BLaER1 (cell line): ENCODE measurements around the gene ENG.
"Not testable (repeated sequence)": the region's sequence is repeated elsewhere in the genome, so short reads cannot be mapped to it uniquely, and the experiment has no call there.

Experiments
- H3K27ac ChIP-seq: shearing (Covaris generic); formaldehyde crosslinking; 2 replicates; pipeline ENCODE4 v1.8.1; 2022
- H3K27me3 ChIP-seq: shearing (Covaris generic); formaldehyde crosslinking; 2 replicates; pipeline ENCODE4 v1.8.1; 2022
- H3K36me3 ChIP-seq: shearing (Covaris generic); formaldehyde crosslinking; 2 replicates; pipeline ENCODE4 v1.8.1; 2022
- H3K4me1 ChIP-seq: shearing (Covaris generic); formaldehyde crosslinking; 2 replicates; pipeline ENCODE4 v1.8.1; 2022
- H3K4me2 ChIP-seq: shearing (Covaris generic); formaldehyde crosslinking; 2 replicates; pipeline ENCODE4 v1.8.1; 2022
- H3K4me3 ChIP-seq: shearing (Covaris generic); formaldehyde crosslinking; 2 replicates; pipeline ENCODE4 v1.8.1; 2022
- H3K9ac ChIP-seq: shearing (Covaris generic); formaldehyde crosslinking; 2 replicates; pipeline ENCODE4 v1.8.1; 2022
- H3K9me3 ChIP-seq: shearing (Covaris generic); formaldehyde crosslinking; 2 replicates; pipeline ENCODE4 v1.8.1; 2022
- H4K20me1 ChIP-seq: shearing (Covaris generic); formaldehyde crosslinking; 2 replicates; pipeline ENCODE4 v1.8.1; 2022
- Cebpa-rat ChIP-seq: shearing (Covaris generic); IDR thresholded peaks from 2 replicates; pipeline ENCODE4 v1.8.1; 2022

ENG gene

GRCh38 chr9:127892831-127893230 is 38.4 kb upstream of the ENG start:
- H3K9ac ChIP-seq: no peak overlapping the region
- TF ChIP-seq Cebpa-rat: no peak
- peaks cover 33% of the 10 kb centered on the region for H4K20me1 ChIP-seq
- H3K4me3 ChIP-seq: no peak overlapping the region
- H3K27ac ChIP-seq: no peak overlapping the region
- H3K36me3 ChIP-seq: peaks cover 76% of the 10 kb centered on the region
- H3K27me3 ChIP-seq: no peaks in the 10 kb centered on the region
- peaks cover 41% of the 10 kb centered on the region for H3K4me1 ChIP-seq
- H3K9me3 ChIP-seq: peaks cover 16% of the 10 kb centered on the region
- H3K4me2 ChIP-seq: no peak overlapping the region

GRCh38 chr9:127890053-127890452 is 35.6 kb upstream of the ENG start:
- Histone ChIP-seq H3K4me3 (no peak overlapping the region), H3K9me3 (peaks cover 16% of the 10 kb centered on the region), H3K9ac (no peak overlapping the region), H3K27ac (no peak overlapping the region), H3K4me1 (peaks cover 53% of the 10 kb centered on the region), H4K20me1 (0 out of 2 replicates have a peak, but pooled peaks cover 7% of the 10 kb centered on the region), H3K4me2 (no peak overlapping the region), H3K36me3 (peaks cover 66% of the 10 kb centered on the region), H3K27me3 (no peaks in the 10 kb centered on the region)
- no peak for TF ChIP-seq Cebpa-rat

- peaks cover 1% of the 10 kb centered on the region; the same call in 1 of the 2 replicates for H3K9me3 ChIP-seq
- no peaks in the 10 kb centered on the region for H4K20me1 ChIP-seq
- no peak for TF ChIP-seq Cebpa-rat
- H3K4me1 ChIP-seq: peaks cover 76% of the 10 kb centered on the region
- peaks cover 43% of the 10 kb centered on the region for H3K36me3 ChIP-seq
- peak overlapping the region; percentile 30; the same call in 1 of the 2 replicates for H3K9ac ChIP-seq
- H3K4me3 ChIP-seq: no peak overlapping the region
- no peaks in the 10 kb centered on the region for H3K27me3 ChIP-seq
- H3K4me2 ChIP-seq: peak overlapping the region; percentile 85
- H3K27ac ChIP-seq: peak overlapping the region; percentile 88
Measured at GRCh38 chr9:127887792-127888191, 33.3 kb upstream of the ENG start.

- peaks cover 33% of the 10 kb centered on the region for H3K36me3 ChIP-seq
- peak overlapping the region; percentile 28; the same call in 1 of the 2 replicates for H3K4me3 ChIP-seq
- peaks cover 88% of the 10 kb centered on the region for H3K4me1 ChIP-seq
- peak overlapping the region; percentile 79 for H3K9ac ChIP-seq
- no peak for TF ChIP-seq Cebpa-rat
- H3K4me2 ChIP-seq: peak overlapping the region; percentile 85
- peak overlapping the region; percentile 88 for H3K27ac ChIP-seq
- no peaks in the 10 kb centered on the region for H3K27me3 ChIP-seq
- no peaks in the 10 kb centered on the region for H4K20me1 ChIP-seq
- no peaks in the 10 kb centered on the region for H3K9me3 ChIP-seq
Measured at GRCh38 chr9:127886401-127886972, 32.0 kb upstream of the ENG start.

- peak overlapping the region; percentile 85 for H3K4me2 ChIP-seq
- no peak for TF ChIP-seq Cebpa-rat
Measured at GRCh38 chr9:127885508-127886281, 31.2 kb upstream of the ENG start.

GRCh38 chr9:127884976-127885490 is 30.6 kb upstream of the ENG start:
- H3K27me3 ChIP-seq: no peaks in the 10 kb centered on the region
- no peak for TF ChIP-seq Cebpa-rat
- H3K9me3 ChIP-seq: no peaks in the 10 kb centered on the region
- H3K36me3 ChIP-seq: peaks cover 19% of the 10 kb centered on the region
- peak overlapping the region; percentile 88 for H3K27ac ChIP-seq
- peaks cover 99% of the 10 kb centered on the region for H3K4me1 ChIP-seq
- peak overlapping the region; percentile 28 for H3K4me3 ChIP-seq
- H4K20me1 ChIP-seq: no peaks in the 10 kb centered on the region
- H3K9ac ChIP-seq: peak overlapping the region; percentile 79
- peak overlapping the region; percentile 85 for H3K4me2 ChIP-seq

More at GRCh38 chr9:127885508-127886281, 31.2 kb upstream of the ENG start:
- H3K27ac ChIP-seq: peak overlapping the region; percentile 88
- H3K4me1 ChIP-seq: peaks cover 96% of the 10 kb centered on the region
- peak overlapping the region; percentile 79 for H3K9ac ChIP-seq
- H3K4me3 ChIP-seq: peak overlapping the region; percentile 28
- no peaks in the 10 kb centered on the region for H4K20me1 ChIP-seq
- H3K27me3 ChIP-seq: no peaks in the 10 kb centered on the region
- no peaks in the 10 kb centered on the region for H3K9me3 ChIP-seq
- H3K36me3 ChIP-seq: peaks cover 25% of the 10 kb centered on the region

- Histone ChIP-seq H3K27me3 (no peaks in the 10 kb centered on the region), H3K4me1 (peaks cover 99% of the 10 kb centered on the region), H3K4me2 (peak overlapping the region; percentile 85), H3K36me3 (peaks cover 13% of the 10 kb centered on the region), H3K9me3 (no peaks in the 10 kb centered on the region), H4K20me1 (no peaks in the 10 kb centered on the region), H3K4me3 (peak overlapping the region; percentile 28), H3K27ac (peak overlapping the region; percentile 88), H3K9ac (peak overlapping the region; percentile 79)
- TF ChIP-seq Cebpa-rat: no peak
Measured at GRCh38 chr9:127884427-127884911, 30.0 kb upstream of the ENG start.

GRCh38 chr9:127883959-127884358 is 29.5 kb upstream of the ENG start:
- no peaks in the 10 kb centered on the region for H4K20me1 ChIP-seq
- H3K4me1 ChIP-seq: peaks cover 99% of the 10 kb centered on the region
- H3K9me3 ChIP-seq: no peaks in the 10 kb centered on the region
- H3K4me3 ChIP-seq: 0 out of 2 replicates have a peak overlapping the region, but pooled peaks have one; percentile 28
- no peaks in the 10 kb centered on the region for H3K27me3 ChIP-seq
- peak overlapping the region; percentile 88 for H3K27ac ChIP-seq
- no peak for TF ChIP-seq Cebpa-rat
- H3K4me2 ChIP-seq: peak overlapping the region; percentile 85
- peaks cover 10% of the 10 kb centered on the region for H3K36me3 ChIP-seq
- H3K9ac ChIP-seq: peak overlapping the region; percentile 79

GRCh38 chr9:127881715-127882114 is 27.3 kb upstream of the ENG start:
- H3K36me3 ChIP-seq, H3K9ac ChIP-seq, H4K20me1 ChIP-seq, H3K4me3 ChIP-seq, H3K9me3 ChIP-seq: not testable (repeated sequence)
- Histone ChIP-seq H3K4me2 (peak overlapping the region; percentile 85; the same call in 1 of the 2 replicates), H3K4me1 (peaks cover 98% of the 10 kb centered on the region), H3K27ac (peak overlapping the region; percentile 88), H3K27me3 (peaks cover 21% of the 10 kb centered on the region)

- Histone ChIP-seq H3K27ac (no peak overlapping the region), H3K36me3 (no peaks in the 10 kb centered on the region), H4K20me1 (no peaks in the 10 kb centered on the region), H3K4me3 (no peak overlapping the region), H3K9me3 (no peaks in the 10 kb centered on the region), H3K4me1 (peaks cover 98% of the 10 kb centered on the region), H3K4me2 (peak overlapping the region; percentile 78), H3K9ac (no peak overlapping the region), H3K27me3 (peaks cover 23% of the 10 kb centered on the region)
- no peak for TF ChIP-seq Cebpa-rat
Measured at GRCh38 chr9:127880143-127880542, 25.7 kb upstream of the ENG start.
